HG03432 (cell line): ENCODE data around the gene SPATA21.

Source experiments
- ATAC-seq: cut with Tn5 transposase; IDR thresholded peaks from one replicate; pipeline ENCODE4 v1.9.1; 2021; ENCODE audit warnings: mild to moderate bottlenecking, moderate library complexity; ENCODE audit not compliant: unreplicated experiment

SPATA21 gene

GRCh38 chr1:16425125-16426025, 11.8 kb downstream of the SPATA21 start:
- ATAC-seq, result no peak

GRCh38 chr1:16422041-16422440, 15.2 kb downstream of the SPATA21 start:
- no peak for ATAC-seq

DNA sequence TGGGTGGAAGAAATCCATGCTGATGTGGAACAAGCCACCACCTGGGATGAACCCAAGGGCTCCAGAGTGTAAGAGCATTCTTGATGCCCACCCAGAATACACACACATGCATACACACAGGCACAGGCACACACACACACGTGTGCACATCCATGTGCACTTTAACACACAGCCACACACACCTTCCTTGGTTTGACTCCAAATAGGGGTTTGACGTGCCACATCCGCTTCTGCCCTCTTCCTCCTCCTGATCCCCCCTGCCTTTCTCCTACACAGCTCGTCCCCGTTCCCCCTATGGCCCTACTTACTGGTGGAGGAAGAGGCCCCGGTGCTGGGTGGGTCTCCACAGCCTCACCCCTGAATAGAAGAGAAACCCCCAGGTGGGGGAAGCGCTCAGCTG, 16.0 kb downstream of the SPATA21 start:
- peak; percentile 15 for ATAC-seq

DNA sequence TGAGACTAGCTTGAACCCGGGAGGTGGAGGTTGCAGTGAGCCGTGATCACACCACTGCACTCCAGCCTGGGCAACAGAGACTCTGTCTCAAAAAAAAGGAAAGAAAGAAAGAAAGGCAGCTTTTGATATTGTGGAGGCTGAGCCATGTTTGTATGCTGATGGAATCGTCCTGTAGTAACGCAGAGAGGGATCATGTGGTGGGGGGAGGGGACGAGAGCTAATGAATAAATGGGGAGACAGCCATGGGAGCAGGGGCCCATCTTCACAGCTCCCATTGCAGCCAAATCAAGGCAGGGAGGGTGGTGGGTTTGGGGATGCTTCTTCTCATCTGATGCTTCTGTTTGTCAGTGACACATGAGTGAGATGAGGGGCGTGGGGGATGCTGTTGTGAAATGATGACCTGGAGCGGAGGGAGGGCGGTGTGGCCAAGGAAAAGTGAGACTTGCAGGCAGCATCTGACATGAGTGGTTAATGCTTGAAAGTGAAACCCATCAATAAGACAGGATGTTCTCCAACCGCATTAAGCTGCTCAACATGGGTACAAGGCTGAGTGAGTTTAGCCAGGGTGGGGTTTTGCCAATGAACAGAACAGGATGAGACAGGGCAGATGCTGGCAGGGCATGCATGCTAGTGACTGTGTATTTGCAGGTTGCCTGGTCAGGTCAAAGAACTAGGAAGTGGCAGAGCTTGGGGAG, 16.7 kb downstream of the SPATA21 start:
- peak; percentile 90 for ATAC-seq

- ATAC-seq, result no peak
Observed at GRCh38 chr1:16418823-16419425, 18.3 kb downstream of the SPATA21 start.

- ATAC-seq, result no peak
Observed at GRCh38 chr1:16413191-16413590, 24.0 kb downstream of the SPATA21 start.

GRCh38 chr1:16410803-16411202, 26.4 kb downstream of the SPATA21 start:
- no peak for ATAC-seq

- ATAC-seq, result no peak
Observed at GRCh38 chr1:16409536-16410152, 27.6 kb downstream of the SPATA21 start.

DNA sequence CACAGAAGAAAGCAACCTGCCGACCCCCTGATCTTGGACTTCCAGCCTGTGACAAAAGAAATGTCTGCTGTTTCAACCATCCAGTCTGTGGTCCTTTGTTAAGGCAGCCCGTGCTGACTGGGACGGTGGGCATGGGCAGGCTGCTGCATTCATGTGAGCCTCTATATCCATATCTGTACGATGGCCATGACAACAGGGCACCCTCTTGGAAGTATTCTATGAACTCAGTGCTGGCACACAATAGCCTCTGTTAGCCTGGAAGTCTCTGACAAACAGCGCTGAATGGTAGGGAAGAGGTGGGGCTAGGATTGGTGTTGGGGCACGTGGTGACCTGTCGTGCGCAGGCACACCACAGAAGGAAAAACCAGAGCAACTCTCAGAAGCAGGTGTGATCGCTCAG, 30.4 kb downstream of the SPATA21 start:
- no peak for ATAC-seq

- ATAC-seq, result no peak
Observed at GRCh38 chr1:16405441-16405840, 31.8 kb downstream of the SPATA21 start.

DNA sequence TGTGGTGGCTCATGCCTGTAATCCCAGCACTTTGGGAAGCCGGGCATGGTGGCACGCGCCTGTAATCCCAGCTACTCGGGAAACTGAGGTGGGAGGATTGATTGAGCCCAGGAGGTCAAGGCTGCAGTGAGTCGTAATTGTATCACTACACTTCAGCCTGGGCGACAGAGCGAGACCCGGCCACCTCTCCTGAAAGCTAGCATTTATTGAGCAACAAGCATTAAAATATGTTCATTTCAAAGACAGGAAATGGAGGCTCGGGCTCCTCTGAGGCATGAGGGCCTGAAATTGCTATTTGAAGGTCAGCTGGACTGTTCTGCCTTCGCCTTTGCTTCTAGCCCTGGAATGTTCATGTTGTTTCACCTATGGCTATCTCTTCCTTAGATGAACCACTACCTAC, 34.5 kb downstream of the SPATA21 start:
- no peak for ATAC-seq

DNA sequence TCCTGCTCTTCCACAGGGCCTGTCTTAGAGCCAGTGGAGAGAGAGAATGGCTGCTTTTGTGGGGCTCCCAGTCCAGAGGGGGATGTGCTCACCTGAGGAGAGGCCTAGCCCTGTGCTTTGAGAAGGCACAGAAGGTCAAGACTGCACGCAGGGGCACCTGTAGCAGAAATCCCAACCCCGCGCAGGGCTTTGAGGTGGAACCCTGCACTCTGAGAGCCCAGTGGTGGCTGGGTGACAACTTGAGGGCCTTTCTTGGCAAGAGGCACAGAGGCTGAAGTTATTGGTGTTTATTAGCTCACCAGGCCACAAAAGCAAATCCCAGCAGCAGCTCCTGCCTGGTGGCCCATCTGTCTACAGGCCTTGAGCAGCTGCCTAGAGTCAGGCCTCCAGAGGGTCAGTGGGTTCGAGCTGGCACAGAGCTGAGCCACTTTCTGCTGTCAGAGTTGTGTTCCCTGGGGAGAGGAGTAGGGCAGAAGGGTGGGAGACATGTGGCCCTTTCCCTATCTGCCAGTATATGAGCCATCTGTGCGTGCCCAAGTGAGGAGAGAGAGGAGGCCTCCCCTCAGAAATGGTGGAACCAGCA, 38.8 kb downstream of the SPATA21 start:
- ATAC-seq, result no peak

DNA sequence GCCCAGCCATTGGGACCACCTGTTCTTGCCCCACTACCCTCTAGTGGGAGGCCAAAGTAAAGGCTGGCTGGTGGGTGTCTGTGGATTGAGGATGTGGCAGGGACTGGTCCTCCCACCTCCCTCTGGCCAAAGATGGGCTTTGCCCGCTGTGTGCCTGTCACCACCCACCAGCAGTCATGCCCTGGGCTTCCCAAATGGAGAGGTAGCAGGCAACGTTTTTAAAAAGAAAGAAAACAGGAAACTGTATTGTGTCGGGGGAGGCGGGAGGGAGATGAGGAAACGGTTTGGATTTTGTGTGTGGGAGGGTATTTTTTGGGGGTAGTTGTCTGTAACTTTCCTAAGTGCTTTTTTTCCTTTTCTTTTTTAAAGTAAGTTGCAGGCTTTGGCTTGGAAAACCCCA, 40.1 kb downstream of the SPATA21 start:
- no peak for ATAC-seq

DNA sequence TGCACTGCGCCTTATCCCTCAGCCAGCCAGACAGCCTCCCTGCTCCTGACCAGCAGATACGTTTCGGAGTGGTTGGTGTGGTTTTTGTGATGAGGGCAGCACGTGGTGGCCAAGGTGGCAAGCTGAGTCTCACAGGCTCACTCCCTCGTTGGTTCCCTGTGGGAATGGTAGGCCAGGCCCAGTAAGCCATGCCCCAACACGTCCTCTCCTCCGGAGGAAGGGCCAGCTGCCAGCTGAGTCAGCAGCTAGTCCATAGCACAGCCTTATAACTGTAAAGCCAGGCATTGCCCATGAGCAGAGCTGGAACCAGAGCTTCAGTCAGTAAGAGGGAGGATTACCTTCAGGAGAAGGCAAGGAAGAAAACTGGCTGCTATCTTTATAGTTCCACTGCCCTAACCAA, 40.6 kb downstream of the SPATA21 start:
- no peak for ATAC-seq

DNA sequence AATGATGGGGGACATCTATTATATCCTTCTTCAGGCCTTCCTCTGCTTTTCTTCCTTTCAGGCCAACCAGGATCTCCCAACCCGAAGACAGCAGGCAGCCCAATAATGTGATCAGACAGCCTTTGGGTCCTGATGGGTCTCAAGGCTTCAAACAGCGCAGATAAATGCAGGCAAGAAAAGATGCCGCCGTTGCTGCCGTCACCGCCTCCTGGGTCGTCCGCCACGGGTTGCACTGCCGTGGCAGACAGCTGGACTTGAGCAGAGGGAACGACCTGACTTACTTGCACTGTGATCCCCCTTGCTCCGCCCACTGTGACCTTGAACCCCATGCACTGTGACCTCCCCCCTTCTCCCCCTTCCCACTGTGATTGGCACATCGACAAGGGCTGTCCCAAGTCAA, 42.2 kb downstream of the SPATA21 start:
- no peak for ATAC-seq

DNA sequence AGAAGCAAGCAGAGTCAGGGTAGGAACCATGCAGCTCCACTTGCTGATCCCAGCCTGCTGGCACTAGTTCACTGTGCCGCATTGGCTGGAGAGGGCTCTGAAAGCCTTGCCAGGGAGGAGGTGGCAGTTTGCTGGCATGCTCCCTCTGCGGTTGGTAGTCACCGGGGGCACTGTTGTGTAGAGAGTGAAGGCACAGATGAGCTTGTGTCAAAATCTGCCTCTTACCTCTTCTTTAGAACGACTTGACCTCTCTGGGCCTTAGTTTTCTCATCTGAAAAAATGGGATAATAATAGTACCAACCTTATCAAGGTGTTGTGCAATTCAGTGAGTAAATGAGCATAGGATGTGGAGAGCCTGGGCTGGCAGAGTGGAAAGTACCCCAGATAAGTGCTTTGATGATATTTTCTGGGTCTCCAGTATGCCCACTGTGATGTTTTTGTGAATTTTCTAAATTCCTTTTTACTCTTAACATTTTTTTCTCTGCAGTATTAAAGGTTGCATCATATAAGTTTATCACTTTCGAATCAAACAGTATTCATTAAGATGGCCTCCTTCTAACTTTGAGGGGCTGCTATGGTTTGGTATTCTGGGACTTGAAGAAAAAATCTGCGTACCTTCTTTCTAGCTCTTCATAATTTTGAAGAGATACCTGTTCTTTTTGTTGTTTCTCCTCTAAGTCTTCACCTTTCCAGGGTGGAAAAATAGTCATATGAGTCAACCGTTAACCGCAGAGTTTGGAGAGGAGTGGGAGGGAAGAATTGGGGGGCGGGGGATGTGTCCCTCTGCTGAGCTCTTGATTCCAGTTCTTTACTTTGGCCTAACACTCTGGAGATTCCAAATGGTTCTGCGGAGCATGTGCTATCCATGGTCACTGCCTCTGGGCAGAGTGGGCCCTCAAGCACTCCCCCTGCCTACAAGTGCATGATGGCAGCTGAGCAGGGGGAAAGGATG, 43.4 kb downstream of the SPATA21 start:
- no peak for ATAC-seq

- ATAC-seq, result no peak
Observed at GRCh38 chr1:16392740-16393569, 44.3 kb downstream of the SPATA21 start.

- ATAC-seq, result no peak
Observed at GRCh38 chr1:16391411-16391810, 45.8 kb downstream of the SPATA21 start.
